Tibial nerve (tissue), 4 donors: ENCODE results near the gene GRP. TPM values are rescaled to one million over a fixed set of nuclear protein-coding genes. Genes with fewer than 3 reads are reported as not detected.

Experiments used
- DNase-seq, 2 donors: peaks; one replicate each; pipeline ENCODE4 v3.0.0-alpha.2; 2019; ENCODE audit warnings: low spot score in 2 of 2
- H3K27ac ChIP-seq, 4 donors: fragments of 200-600 bp; sonication (generic) in 3 of 4; one replicate each; pipeline ENCODE4 v1.5.1; 2017 to 2019; ENCODE audit warnings: mild to moderate bottlenecking in 1 of 4
- H3K27me3 ChIP-seq, 2 donors: fragments of 200-600 bp; sonication (generic) in 1 of 2; one replicate each; pipeline versions ENCODE4 v1.5.1 to v1.6.0; 2017 to 2019
- H3K36me3 ChIP-seq, 3 donors: fragments of 200-600 bp; sonication (generic); one replicate each; pipeline ENCODE4 v1.5.1; 2018 to 2019
- H3K4me1 ChIP-seq, 4 donors: fragments of 200-600 bp; sonication (generic) in 3 of 4; one replicate each; pipeline ENCODE4 v1.5.1; 2017 to 2019
- H3K4me3 ChIP-seq, 4 donors: fragments of 200-600 bp; sonication (generic) in 3 of 4; one replicate each; pipeline ENCODE4 v1.5.1; 2017 to 2019; ENCODE audit warnings: mild to moderate bottlenecking in 1 of 4, moderate library complexity in 1 of 4
- H3K9me3 ChIP-seq, 4 donors: fragments of 200-600 bp; sonication (generic) in 3 of 4; one replicate each; pipeline ENCODE4 v1.5.1; 2017 to 2019
- EP300 ChIP-seq, 2 donors: sonication (generic); formaldehyde crosslinking; IDR thresholded peaks; one replicate each; pipeline ENCODE4 v1.6.1; 2017; ENCODE audit warnings: antibody characterized with exemption in 2 of 2, mild to moderate bottlenecking in 1 of 2
- POLR2A ChIP-seq, 2 donors: fragments of 450-650 bp; IDR thresholded peaks; one replicate each; pipeline ENCODE4 v1.6.1; 2017; ENCODE audit warnings: antibody characterized with exemption in 2 of 2, mild to moderate bottlenecking in 2 of 2, moderate library complexity in 2 of 2
- WGBS, 2 donors: methylation state at CpG; one replicate each; pipeline ENCODE4 v1.1.5; 2018; 5-methylcytosine and 5-hydroxymethylcytosine counted together
- total RNA-seq, 4 donors: library from RNA; depleted of rRNA; stranded (reverse); fragments of >200 nt; gene quantifications; one replicate each; pipeline ENCODE4 v1.1.0, GENCODE V29; 2016
- TF ChIP-seq, protein P1 (sequence below), 5 experiments: fragments of 200-600 bp in 3 of 5; fragments of 450-650 bp in 2 of 5; sonication (generic) in 3 of 5; IDR thresholded peaks; one replicate each; pipeline ENCODE4 v1.5.1; 2016 to 2019; ENCODE audit warnings: antibody characterized with exemption in 5 of 5, mild to moderate bottlenecking in 3 of 5, moderate library complexity in 2 of 5

The GRP gene
- total RNA-seq, 4 donors from 2014 or later, result not detected

DNA sequence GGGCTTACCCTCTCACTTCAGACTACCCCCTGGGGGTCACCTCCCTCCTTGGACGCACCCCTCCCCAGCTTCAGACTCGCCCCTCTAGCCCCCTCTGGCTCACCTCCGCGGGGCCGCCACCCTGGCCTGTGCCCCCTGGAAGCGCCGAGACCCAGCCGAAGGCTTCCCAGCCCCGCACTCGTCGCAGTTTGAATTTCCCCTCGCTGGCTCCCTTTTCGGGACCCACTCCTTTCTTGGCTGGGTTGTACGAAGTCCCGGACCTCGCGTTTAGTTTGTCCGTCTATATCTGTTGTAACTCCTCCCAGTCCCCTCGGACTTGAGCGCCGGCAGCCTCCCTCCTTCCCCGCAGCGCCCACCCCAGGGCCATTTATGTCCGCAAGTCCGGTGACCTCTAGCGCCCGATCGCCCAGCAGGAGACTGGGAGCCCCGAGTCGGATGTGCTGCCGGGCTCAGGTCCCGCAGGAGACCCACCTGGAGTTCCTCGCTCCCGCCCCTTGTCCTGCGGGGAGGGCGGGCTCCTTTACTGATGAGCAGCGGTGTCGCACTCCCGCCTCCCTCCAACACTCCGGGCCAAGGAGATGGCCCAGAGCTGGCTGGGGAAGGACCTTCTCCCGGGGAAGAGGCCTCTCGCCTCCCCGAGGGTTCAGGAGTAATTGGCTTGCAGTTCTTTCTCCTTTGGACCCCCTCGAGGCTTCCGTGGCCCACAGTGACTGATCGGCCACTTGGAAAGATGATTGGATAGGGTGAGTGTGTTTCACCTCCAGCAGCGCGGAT, 54.0 kb downstream of the GRP start:
- Histone ChIP-seq H3K4me3 (no peak overlapping the region), H3K36me3 (no peaks in the 10 kb centered on the region), H3K27ac (no peak overlapping the region), H3K27me3 (peaks cover 0 to 85% of the 10 kb centered on the region in 2 donors), H3K9me3 (no peaks in the 10 kb centered on the region), H3K4me1 (peaks cover 0 to 33% (median 12%) of the 10 kb centered on the region in 4 donors)
- no peak for DNase-seq
- WGBS, 2 donors, result 4 to 7% methylated on average over 41 to 44 of the region's 48 CpGs
- TF ChIP-seq, protein P1, sequence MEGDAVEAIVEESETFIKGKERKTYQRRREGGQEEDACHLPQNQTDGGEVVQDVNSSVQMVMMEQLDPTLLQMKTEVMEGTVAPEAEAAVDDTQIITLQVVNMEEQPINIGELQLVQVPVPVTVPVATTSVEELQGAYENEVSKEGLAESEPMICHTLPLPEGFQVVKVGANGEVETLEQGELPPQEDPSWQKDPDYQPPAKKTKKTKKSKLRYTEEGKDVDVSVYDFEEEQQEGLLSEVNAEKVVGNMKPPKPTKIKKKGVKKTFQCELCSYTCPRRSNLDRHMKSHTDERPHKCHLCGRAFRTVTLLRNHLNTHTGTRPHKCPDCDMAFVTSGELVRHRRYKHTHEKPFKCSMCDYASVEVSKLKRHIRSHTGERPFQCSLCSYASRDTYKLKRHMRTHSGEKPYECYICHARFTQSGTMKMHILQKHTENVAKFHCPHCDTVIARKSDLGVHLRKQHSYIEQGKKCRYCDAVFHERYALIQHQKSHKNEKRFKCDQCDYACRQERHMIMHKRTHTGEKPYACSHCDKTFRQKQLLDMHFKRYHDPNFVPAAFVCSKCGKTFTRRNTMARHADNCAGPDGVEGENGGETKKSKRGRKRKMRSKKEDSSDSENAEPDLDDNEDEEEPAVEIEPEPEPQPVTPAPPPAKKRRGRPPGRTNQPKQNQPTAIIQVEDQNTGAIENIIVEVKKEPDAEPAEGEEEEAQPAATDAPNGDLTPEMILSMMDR (IDR thresholded peaks at IDR 0.05), result no peak
- TF ChIP-seq EP300 (IDR thresholded peaks at IDR 0.05) (no peak), POLR2A (IDR thresholded peaks at IDR 0.05) (no peak)

DNA sequence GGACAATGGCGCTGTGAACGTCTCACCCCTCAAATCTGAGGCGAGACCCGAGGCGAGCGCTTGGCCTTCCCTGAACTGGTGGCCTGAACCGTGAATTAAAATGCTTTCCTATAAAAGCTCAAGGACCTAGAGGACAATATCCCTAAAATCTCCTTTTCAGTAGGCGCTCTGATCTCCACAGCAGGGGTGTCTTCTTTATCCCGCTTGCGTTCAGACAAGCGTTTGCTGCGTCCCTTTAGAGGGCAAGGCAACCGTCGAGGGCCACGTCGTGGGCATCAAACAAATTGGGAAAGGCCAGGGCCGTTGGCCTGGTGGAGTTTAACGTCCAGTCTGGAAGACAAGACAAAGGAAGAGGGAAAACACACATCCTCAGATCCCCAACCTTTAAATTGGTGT, 54.6 kb downstream of the GRP start:
- Histone ChIP-seq H3K36me3 (no peaks in the 10 kb centered on the region), H3K9me3 (no peaks in the 10 kb centered on the region), H3K27me3 (peaks cover 0 to 81% of the 10 kb centered on the region in 2 donors), H3K4me1 (peaks cover 0 to 28% (median 12%) of the 10 kb centered on the region in 4 donors), H3K4me3 (no peak overlapping the region), H3K27ac (no peak overlapping the region)
- TF ChIP-seq, protein P1 (IDR thresholded peaks at IDR 0.05), result no peak
- TF ChIP-seq POLR2A (IDR thresholded peaks at IDR 0.05) (no peak), EP300 (IDR thresholded peaks at IDR 0.05) (no peak)
- no peak for DNase-seq
- 32 to 33% methylated on average over 18 of the region's 18 CpGs for WGBS, 2 donors

DNA sequence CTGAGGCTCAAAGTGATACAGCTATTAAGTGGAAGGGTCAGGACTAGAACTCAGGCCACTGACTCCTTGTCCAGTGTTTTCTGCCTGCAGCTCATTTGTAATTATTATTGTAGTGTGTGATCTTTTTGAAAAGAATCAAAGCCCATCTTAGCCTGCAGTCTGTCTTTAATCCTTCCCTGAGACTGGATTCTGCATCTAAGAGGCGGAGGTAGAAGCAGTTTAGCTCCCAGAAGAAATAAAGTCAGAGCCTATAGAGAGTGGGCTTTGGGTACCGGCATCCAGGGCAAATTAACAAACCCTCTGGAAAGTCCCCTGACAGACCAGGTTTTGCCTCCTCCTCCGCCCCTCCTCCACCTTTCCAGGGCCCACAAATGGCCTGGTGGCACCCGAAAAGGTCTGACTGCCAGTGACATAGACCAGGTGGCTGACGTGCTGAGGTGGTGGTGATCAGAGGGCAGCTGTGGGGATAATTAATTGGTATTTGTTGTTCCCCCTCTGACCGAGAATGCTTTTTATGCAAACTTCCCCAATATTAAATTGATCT, 55.5 kb downstream of the GRP start:
- Histone ChIP-seq H3K36me3 (no peaks in the 10 kb centered on the region), H3K4me3 (no peak overlapping the region), H3K27me3 (peaks cover 0 to 80% of the 10 kb centered on the region in 2 donors), H3K4me1 (peaks cover 0 to 23% (median 12%) of the 10 kb centered on the region in 4 donors), H3K27ac (no peak overlapping the region), H3K9me3 (no peaks in the 10 kb centered on the region)
- 41% methylated on average over 6 of the region's 6 CpGs for WGBS, 2 donors
- TF ChIP-seq POLR2A (IDR thresholded peaks at IDR 0.05) (no peak), EP300 (IDR thresholded peaks at IDR 0.05) (no peak)
- TF ChIP-seq, protein P1 (IDR thresholded peaks at IDR 0.05), result no peak
- DNase-seq, result no peak

DNA sequence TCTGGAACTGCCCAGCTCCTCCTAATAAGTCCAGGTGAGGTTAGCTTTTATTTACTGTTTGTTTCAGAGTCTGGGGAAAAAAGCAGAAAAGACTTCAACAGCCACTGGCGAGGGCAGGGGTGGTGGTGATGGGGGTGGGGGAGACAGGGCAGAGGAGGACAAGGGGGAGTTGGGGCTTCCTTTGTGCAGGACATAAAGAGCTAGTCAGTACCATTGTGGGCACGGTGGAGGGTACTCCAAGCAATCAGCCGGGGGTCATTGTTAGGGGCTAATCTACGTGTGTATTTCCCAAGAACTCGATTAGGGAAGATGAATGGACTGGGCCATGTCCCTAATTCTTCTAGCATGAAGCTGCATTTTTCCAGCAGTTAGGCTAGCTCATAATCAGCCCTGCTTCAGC, 56.1 kb downstream of the GRP start:
- TF ChIP-seq POLR2A (IDR thresholded peaks at IDR 0.05) (no peak), EP300 (IDR thresholded peaks at IDR 0.05) (no peak)
- TF ChIP-seq, protein P1 (IDR thresholded peaks at IDR 0.05), result no peak
- WGBS, 2 donors, result 25 to 35% methylated on average over 5 of the region's 5 CpGs
- H3K36me3 ChIP-seq, result no peaks in the 10 kb centered on the region
- H3K4me1 ChIP-seq, result peaks cover 0 to 23% (median 12%) of the 10 kb centered on the region in 4 donors
- H3K27ac ChIP-seq, result no peak overlapping the region
- no peak overlapping the region for H3K4me3 ChIP-seq
- peaks cover 0 to 75% of the 10 kb centered on the region in 2 donors for H3K27me3 ChIP-seq
- no peak for DNase-seq
- no peaks in the 10 kb centered on the region for H3K9me3 ChIP-seq

DNA sequence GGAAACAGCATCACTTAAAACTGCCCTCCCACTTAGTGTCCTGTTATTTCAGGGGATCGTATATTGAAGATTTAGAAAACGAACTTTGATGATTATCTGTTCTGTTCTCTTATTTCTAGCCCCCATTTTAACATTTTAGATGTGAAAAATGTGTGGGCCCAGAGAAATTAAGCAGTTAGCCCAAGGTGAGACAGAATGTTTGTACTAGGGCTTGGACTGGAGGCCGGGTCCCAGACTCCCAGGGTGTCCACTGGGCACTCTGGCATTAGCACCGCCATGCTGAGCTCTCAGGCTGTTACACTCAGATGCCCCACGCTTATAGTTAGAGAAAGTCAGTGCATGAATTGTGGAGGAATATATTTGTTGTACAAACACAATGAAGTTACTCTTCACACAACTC, 58.8 kb downstream of the GRP start:
- Histone ChIP-seq H3K36me3 (no peaks in the 10 kb centered on the region), H3K27ac (no peak overlapping the region), H3K4me3 (no peak overlapping the region), H3K27me3 (peaks cover 0 to 55% of the 10 kb centered on the region in 2 donors), H3K4me1 (peaks cover 0 to 5% (median 0%) of the 10 kb centered on the region in 4 donors), H3K9me3 (no peaks in the 10 kb centered on the region)
- no peak for DNase-seq
- WGBS, 2 donors, result 73 to 86% methylated on average over 5 of the region's 5 CpGs
- TF ChIP-seq POLR2A (IDR thresholded peaks at IDR 0.05) (no peak), EP300 (IDR thresholded peaks at IDR 0.05) (no peak)
- TF ChIP-seq, protein P1 (IDR thresholded peaks at IDR 0.05), result no peak
